ENCODE measurements around the gene NCBP2.

NCBP2 gene

DNA sequence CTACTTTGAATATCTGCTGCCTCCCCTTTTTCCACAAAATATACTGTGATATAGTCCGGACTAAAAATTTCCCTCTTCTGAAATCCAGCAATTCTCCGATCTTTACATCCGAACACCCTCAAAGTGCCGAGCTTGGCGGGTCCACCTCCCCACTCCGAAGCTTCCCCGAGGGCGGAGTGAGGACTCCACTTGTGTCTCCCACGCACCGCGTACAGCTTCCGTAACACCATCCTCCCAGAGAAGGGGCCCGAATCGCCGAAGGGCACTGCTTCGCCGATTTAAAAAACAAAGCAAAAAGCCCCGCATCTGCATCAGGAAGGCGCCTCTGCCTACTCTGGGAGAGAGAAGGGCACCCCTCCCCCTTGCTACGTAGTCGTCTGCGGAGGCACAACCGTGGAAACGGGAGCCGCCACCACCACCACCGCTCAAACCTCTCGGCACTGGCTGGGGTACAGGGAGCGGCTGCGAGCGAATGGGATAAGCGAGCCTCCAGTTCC, 551 bp downstream of the NCBP2 start:
- DNase-seq (ENCODE audit: low spot score) = no peak

DNA sequence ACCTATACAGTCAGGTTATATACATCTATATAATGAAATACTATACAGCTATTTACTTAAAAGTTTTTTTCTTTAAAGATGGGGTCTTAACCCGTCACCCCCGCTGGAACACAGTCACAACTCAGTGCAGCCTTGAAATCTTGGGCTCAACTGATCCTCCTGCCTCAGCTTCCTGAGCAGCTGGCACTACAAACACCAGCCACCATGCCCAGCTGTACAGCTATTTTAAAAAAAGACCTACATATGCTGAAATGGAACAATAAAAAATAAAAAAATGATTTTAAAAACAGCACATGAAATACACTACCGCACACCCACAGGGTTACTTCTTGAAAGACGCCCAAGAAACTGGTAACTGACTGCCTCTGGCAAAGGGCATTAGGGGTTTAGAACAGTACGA, 3.8 kb downstream of the NCBP2 start:
- DNase-seq (ENCODE audit: low spot score) = no peak

DNA sequence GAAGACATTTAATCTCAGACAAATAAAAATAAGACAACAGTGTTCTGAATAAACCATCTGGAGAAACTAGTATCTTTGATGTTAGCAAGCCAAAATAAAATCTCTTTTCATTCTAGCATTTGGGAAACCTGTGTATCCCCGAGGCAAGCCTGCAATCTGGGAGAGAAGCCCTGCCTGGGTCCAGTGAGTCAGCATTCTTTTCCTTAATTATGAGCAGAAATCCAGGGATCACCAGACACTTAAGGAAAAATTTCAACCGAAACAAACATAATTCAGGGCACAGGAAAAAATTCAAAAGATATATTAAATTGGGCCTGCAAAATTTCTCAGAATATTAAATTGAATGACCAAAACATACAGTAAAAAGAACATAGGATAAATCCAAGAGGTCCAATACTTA, 4.2 kb downstream of the NCBP2 start:
- DNase-seq (ENCODE audit: low spot score) = no peak

DNA sequence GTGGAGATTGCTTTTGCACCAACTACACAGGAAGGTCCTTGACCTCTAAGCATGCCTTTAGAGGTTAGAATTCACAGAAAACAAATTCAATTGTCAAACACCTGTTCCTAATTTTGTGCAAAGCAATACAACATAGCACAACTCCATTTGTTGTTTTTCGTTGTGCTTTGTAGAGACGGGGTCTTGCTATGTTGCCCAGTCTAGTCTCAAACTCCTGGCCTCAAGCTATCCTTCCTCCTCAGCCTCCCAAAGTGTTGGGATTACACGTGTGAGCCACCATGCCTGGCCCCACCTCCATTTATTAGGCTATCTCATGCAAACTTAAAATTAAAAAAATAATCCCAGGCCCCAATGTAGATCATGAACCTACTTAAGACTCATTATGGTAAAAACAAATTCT, 6.0 kb downstream of the NCBP2 start:
- DNase-seq (ENCODE audit: low spot score) = no peak

DNA sequence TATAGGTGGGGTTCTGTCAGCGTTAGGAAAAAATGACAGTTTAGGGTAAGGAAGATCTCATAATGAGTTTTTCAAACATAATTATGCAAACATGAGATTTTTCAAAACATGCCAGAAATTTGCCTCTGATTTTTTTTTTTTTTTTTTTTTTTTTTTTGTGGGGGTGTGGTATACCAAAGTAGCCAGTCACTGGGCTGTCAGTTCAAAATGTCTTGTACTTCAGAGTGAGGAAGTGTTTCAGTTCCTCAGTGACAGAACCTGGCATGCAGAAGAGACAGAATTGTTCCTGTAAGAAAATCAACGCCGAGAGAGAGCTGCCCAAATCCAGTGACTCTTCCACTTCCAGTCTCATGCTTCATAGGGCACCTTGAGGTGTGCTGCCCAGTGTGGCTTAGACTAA, 9.7 kb downstream of the NCBP2 start:
- no peak for DNase-seq (ENCODE audit: low spot score)

DNA sequence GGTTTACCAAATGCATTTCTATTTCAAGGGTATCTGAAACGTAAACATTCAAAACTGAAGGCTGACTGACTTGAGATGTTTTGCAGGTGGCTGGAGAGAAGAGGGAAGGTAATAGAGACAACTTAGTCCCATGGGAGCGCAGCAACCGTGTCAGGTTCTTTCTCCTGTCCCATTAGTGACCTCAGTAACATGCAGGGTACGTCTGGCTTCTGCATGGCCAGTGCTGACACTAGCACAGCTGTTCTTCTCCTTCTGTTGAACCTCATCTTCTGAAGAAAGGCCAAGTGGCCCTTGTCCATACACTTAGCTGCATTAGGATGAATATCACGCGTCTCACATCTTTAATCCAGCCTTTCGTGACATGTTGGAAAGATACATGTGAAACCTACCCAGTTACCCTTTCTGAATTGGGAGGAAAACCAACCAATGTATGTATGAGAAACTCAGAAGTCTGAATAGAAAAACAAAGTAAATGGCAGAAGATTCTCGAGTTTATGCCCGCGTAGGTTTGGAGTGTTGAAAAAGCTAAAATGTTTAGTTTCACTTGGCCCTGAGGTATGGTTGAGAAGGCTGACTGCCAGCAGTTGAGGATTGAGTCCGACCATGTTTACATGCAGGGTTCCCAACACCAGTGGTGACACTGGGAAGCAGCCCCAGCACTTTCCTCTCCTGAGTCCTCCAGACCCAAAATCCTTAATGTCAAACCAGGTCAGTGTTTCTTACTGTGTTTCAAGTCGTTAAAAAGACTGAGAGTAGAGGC, 10.3 kb downstream of the NCBP2 start:
- DNase-seq (ENCODE audit: low spot score) = no peak

DNA sequence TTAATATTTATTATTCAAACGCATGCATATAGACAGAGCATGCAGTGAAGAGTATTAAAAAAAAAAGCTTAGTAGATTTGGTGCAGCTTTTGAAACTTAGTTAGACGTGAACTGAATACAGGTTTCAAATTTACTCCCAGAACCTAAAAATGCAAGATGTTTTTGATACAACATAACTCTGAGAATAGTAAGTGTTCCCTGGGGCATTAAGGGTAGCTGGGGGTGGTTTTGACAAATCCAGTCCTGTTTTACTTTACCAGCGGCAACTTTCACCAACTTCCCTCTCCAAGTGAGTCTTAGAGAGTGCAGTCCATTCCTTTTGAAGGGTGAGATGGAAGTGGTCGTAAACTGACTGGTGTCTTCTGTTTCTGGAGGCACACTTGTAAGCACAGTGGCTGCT, 11.2 kb downstream of the NCBP2 start:
- DNase-seq (ENCODE audit: low spot score) = no peak

DNA sequence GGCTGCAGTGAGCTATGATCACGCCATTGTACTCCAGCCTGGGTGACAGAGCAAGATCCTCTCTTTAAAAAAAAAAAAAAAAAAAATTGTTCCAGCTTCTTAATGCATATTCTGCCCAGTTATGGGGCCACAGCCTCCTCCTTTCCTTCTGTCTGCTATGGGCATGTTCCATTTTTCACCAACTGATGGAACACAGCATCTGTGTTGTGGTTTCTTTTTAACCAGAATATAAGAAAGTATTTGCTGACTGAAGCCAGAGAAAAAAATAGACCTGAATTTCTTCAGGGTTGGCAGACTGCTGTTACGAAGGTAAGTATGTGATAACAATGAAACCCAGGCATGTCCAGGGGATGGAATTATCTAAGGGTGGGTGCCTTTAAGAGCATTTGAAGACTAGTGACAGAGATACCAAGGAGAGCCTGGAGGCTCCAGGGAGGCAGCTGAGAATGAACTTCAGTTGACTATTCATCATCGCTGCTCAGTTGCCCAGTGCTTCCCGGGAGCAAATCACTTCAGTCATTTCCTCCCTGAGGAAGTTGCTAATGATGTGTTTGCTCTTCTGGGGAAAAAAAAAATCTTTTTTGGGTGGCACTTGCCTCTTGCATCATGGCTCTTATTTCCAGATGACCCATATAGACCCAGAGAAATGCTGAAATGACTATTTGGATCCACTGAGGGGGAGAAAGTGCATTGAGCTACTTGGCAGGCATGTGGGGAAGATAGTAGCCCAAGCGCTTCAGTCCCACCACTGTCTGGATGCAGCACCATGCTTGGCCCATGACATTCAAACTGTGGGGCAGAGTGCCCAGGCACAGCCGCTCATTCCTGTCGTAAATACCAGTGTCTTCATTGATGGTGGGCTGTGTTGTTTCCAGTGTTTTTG, 14.5 kb downstream of the NCBP2 start:
- DNase-seq (ENCODE audit: low spot score) = no peak

DNA sequence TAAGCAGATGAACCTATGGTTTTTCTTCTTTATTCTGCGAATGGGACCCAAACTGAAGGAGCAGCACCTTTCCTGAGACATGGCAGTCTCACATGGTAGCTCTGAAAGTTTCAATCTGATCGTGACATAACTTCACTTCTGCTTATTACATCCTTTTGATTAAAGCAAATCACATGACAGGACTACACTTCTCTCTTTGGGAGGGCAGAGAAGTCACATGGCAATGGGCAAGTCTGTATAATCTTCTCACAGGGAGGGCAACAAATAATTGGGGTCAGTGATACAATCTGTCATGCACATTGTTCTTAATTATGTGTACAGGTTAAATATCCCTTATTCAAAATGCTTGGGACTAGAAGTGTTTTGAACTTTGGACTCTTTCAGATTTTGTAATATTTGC, 21.6 kb downstream of the NCBP2 start:
- no peak for DNase-seq (ENCODE audit: low spot score)

DNA sequence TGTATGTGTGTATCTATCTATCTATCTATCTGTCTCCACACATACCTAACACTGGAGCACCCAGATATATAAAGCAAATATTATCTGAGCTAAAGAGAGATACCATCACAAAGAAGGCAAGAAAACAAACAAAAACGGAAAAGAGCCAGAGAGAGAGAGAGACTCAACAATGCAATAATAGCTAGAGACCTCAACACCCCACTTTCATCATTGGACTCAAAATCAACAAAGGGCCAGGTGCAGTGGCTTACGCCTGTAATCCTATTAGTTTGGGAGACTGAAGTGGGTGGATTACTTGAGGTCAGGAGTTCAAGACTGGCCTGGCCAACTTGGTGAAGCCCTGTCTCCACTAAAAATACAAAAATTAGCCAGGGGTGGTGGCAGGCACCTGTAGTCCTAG, 23.4 kb downstream of the NCBP2 start:
- DNase-seq (ENCODE audit: low spot score) = no peak

DNA sequence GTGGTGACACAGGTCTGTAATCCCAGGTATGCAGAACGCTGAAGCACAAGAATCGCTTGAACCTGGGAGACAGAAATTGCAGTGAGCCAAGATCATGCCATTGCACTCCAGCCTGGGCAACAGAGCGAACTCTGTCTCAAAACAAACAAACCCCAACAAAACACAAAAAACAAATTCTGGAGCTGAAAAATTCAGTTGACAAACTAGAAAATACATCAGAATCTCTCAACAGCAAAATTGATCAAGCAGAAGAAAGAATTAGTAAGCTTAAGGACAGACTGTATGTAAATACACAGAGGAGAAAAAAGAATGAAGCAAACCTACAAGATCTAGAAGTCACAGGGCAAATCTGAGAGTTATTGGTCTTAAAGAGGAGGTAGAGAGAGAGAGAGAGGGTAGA, 25.3 kb downstream of the NCBP2 start:
- DNase-seq (ENCODE audit: low spot score) = no peak

DNA sequence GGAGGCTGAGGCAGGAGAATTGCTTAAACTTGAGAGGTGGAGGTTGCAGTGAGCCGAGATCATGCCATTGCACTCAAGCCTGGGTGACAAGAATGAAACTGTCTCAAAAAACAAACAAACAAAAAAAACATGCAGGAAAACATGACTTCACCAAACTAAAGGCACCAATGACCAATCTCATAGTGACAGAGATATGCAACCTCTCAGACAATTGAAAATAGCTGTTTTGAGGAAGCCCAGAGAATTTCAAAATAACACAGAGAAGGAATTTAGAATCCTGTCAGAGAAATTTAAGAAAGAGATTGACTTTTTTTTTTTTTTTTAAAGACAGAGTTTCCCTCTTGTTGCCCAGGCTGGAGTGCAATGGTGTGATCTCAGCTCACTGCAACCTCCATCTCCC, 26.1 kb downstream of the NCBP2 start:
- DNase-seq (ENCODE audit: low spot score) = no peak

DNA sequence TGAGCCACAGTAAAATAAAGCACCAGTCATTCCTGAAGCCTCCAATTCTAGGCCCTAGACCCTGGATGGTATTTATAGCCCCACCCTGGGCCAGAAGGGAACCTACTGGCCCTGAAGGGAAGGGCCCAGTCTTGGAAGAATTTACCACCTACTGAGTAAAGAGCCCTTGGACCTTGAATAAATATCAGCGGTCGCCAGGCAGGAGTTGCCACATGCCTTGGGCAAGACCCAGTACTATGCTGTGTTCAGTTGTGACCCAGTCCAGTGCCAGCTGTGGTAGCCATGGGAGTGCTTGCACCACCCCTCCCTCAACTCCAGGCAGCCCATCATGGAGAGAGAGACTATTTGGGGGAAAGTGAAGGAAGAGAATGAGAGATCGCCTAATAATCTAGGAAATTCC, 27.0 kb downstream of the NCBP2 start:
- no peak for DNase-seq (ENCODE audit: low spot score)

DNA sequence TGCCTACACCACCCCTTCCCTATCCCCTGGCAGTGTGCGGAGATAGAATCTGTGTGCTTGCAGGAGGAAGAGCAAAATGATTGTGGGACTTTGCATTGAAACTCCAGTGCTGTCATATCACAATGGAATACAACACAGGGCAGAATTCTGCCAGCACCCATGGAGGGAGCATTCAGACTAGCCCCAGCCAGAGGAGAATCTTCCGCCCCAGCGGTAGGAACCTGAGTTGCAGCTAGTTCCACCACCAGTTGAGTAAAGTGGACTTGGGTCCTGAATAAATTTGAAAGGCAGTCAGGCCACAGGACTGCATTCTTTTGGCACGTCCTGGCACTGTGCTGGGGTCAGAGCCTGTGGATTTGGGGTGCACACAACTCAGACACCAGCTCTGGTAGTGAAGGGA, 27.5 kb downstream of the NCBP2 start:
- no peak for DNase-seq (ENCODE audit: low spot score)

DNA sequence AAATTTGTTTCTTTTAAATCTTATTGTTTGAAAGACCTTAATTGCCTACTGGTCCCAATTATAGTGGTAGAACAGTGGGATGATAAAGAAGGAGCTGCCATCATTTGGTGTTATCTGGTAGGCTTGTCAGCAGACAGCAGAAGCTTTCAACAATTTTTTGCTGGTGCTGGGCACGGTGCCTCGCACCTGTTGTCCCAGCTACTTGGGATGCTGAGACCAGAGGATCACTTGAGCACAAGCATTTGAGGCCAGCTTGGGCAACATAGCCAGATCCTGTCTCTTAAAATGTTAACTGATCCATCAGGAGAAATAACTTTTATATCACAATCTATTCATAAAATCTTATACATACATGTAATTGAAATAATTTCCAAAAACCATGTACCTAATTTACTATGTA, 38.6 kb downstream of the NCBP2 start:
- no peak for DNase-seq (ENCODE audit: low spot score)

DNA sequence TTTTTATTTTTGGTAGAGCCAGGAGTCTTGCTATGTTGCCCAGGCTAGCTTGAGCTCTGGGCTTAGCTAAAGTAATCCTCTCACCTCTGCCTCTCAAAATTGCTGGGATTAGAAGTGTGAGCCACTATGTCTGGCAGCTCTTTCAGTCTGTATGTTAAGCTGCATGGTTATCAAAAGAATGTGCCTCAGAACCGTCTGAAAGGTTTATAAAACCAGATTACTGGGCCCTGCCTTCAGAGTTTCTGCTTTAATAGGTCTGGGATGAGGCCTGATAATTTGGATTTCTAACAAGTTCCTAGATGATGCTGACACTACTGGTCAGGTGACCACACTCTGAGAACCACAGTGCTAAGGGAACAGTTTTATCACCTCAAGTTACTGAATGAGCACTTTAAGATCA, 40.0 kb downstream of the NCBP2 start:
- DNase-seq (ENCODE audit: low spot score) = no peak

DNA sequence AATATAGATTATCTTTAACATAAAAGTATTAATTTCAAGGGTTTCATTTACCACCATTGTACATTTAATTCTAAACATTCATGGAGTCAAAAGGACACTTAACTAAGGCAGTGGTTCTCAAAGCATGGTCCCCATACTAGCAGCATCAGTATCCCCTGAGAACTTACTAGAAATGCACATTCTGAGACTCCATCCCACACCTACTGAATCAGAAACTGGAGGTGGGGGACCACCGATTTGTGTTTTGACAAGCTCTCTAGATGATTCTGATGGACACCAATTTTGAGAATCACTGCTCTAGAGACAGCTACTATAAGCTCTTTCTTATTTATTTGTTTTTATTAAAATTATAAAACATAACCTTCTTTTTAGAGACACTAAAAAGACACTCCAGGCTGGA, 40.6 kb downstream of the NCBP2 start:
- no peak for DNase-seq (ENCODE audit: low spot score)

DNA sequence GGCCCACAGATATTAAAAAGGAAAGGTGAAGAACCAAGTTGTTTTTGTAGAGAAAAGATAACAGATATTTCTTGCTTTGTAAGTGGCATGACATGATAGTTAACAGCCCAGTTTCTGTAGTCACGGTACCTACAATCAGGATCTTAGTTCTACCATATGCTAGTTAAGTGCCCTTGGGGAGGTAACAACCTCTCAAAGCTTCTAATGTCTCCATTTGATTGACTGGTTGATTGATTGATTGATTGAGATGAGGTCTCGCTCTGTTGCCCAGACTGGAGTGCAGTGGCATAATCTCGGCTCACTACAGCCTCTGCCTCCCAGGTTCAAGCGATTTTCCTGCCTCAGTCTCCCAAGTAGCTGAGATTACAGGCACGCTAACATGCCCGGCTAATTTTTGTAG, 46.1 kb downstream of the NCBP2 start:
- no peak for DNase-seq (ENCODE audit: low spot score)

DNA sequence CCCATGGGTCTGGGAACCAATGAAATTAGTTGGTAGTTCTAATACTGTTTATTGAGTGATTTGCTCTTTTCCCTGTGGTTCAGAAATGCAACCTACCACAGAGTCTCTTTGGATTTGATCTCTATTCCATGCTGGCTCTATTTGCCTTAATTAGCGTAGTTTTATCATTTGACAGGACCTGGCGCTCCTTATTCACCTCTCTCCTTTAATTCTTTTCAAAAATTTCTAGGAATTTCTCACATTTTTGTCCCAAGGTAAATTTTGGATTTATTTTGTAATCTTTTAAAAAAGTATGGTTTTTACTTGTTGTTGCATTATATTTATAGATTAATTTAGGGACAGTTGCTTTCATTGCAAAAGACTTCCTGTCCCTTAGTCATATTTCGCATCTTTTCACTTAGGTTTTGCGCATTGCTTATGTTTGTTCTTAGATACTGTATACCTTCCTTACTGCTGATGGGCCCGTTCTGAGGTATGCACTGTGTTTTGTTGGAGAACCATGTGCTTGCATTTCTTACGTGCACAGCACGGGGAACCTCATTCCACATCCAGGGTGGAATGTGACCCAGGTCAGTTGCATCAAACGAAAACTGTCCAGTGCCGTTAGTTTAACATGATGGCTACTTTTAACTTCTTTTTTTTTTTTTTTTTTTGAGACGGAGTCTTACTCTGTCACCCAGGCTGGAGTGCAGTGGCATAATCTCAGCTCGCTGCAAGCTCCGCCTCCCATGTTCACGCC, 47.6 kb downstream of the NCBP2 start:
- DNase-seq (ENCODE audit: low spot score) = no peak

DNA sequence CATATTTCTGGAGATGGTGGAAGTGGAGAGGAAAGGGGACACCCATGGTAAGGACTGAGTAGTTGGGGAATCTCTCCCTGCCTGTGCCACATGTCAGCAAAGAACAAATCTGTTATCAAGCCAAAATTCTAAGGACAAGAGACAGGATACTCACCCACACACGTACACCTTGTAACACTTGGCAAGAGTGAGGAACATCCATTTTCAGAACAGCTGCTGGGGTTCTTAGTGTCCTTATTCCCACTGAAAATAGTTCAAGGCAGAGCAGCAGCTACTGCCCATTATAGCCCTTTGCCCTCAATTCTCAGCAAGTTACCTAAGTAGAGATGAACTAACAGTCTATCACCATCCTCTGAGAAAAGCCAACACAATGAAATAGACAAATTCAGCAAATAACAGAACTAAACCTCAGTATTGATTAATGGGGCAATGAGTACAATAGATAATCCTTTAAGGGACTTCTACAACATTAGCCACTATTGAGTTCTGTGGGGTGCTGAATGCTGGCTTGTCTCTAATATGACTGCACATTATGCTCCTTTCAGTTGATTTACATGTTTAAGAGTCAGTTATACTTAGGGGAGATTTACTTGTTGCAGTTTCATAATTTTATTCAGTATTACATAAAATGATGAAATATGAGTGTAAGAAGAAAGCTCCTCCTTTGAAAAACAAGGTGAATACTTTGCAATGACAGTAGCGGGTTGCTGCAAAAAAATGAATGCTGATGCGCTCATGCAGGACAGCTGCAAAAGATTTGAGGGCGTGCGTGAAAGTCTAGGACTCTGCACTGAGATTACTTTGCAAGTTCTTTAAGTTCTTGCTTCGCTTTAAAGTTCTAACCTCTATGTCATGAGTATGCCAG, 52.3 kb downstream of the NCBP2 start:
- DNase-seq (ENCODE audit: low spot score) = no peak

DNA sequence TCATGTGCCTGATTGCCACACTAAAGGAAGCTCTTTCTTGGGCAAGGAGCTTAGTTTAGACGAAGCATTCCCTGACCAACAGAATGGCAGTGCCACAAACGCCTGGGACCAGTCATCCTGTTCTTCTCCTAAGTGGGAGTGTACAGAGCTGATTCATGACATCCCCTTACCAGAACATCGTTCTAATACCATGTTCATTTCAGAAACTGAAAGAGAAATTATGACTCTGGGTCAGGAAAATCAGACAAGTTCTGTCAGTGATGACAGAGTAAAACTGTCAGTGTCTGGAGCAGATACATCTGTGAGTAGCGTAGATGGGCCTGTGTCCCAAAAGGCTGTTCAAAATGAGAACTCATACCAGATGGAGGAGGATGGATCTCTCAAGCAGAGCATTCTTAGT, 56.2 kb downstream of the NCBP2 start:
- DNase-seq (ENCODE audit: low spot score) = no peak
